OCI-LY7 (cell line): Measurements from ENCODE around the gene PLAAT3.

Experiments used
- CTCF ChIP-seq: fragments of 200-600 bp; sonication (generic); conservative IDR thresholded peaks from 2 replicates; pipeline ENCODE4 v1.5.1; 2014; ENCODE audit warnings: mild to moderate bottlenecking, antibody characterized with exemption, low read length, moderate library complexity, mixed read lengths
- EZH2phosphoT487 ChIP-seq: fragments of 200-600 bp; sonication (generic); IDR thresholded peaks from 2 replicates; pipeline ENCODE4 v1.6.1; 2018; ENCODE audit warnings: low read depth, borderline replicate concordance, mild to moderate bottlenecking, mixed run types, antibody characterized with exemption, low read length, moderate library complexity, mixed read lengths

DNA sequence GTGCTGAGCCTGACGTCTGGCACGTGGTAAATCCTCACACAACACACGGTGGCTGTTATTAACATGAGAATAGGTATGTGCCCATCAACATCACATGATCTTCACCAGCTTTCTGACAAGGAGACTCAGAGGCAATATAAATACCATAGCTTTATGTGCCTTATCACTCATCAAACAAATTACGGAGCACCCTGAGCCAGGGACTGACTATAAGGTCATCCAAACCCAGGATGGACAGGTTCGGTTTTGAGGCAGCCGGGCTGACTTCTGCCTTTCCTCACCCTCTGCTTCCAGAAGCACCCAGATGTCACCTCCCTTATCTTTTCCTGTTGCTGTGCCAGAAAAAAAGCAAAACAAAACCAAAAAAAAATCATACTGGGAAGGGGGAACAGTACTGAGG is 5.7 kb upstream of the PLAAT3 start:
- no peak for TF ChIP-seq CTCF
- TF ChIP-seq EZH2phosphoT487 = no peak
